ENCODE data around the gene BHMT.

Gene BHMT

GRCh38 chr5:79111387-79111959 is at the start of gene BHMT:
Gene BHMT, plus strand, starts transcription at chr5:79111809. Its CDS starts 77 bp downstream, at chr5:79111886.
- Mint-ChIP-seq H3K9me3 (no peaks in the 10 kb centered on the region), H3K4me3 (no peak within 1 kb of the TSS), H3K36me3 (no peaks in the 10 kb centered on the region), H3K27me3 (peaks cover 60% of the 10 kb centered on the region), H3K27ac (no peak within 1 kb of the TSS), H3K4me1 (no peaks in the 10 kb centered on the region)
- no peak for DNase-seq
- CTCF ChIA-PET = interaction anchor here (1.2 kb wide), 1 partner anchor 139 kb away, joined by 3 read pairs; no protein-coding TSS in a partner anchor

DNA sequence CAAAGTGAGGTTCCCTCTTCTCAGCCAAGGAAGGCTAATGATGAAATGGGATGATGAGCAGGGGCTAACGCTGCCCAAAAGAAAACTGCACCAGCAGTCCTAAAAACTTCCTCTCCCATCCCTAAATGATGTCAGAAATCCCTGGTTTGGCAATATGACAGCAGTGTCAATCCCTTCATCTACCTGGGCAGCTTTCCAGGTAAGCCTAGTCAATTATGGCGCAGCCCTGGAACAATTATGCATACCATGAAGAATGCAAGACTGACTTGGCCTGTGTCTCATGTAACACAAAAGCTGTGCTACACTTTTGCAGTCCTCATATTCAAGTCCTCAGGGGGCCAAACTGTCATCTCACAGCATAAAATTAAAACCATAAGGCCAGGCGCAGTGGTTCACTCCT is 49.2 kb upstream of the BHMT start:
- CTCF ChIA-PET = no interaction called here
- peaks cover 8% of the 10 kb centered on the region for H3K27me3 Mint-ChIP-seq
- H3K4me3 Mint-ChIP-seq = no peak overlapping the region
- no peaks in the 10 kb centered on the region for H3K4me1 Mint-ChIP-seq
- no peak for DNase-seq
- H3K27ac Mint-ChIP-seq = no peak overlapping the region
- no peaks in the 10 kb centered on the region for H3K9me3 Mint-ChIP-seq
- no peaks in the 10 kb centered on the region for H3K36me3 Mint-ChIP-seq

DNA sequence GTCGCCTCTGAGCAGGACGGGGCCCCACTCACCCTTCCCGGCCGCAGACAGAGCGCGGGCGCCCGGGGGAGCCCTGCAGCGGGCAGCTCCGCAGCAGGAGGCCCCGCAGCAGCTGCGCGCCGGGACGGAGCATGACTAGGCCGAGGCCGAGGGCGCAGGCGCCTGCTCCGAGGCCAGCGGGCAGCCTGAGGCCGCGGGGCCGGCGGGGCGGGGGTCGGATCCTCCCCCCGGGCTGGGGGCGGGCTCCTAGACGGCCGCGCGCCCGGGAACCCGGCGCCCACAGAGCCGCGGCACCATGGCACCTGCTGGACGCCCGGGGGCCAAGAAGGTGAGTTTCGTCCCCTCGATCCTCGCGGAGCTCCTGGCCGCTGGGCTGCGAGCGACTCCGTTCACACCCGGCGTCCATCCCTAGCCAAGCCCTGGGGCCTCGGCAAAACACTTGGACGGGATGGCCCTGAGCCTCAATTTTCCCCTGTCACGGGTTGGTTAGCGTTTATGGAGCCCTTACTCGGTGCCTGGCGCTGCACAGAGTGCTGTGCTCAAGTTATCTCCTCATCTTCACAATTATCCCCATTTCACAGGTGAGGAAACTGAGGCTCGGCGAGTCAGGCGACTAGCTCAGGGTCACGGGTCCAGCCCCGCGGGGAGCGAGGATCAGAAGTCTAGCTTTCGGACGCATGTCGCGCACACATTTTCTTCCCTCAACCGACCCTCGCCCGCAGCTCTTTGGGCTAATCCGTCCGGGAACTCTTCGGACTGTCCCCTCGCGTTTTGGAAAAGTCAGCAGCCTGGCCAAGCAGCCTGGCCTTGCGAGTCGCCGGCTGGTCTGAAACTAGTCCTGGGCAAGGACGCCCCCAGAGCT is 41.9 kb upstream of the BHMT start, which contains the start of the genes BHMT2 and DMGDH:
BHMT2 (plus strand) TSS at position 280 of the 862 bp plus-strand sequence; CDS start at position 296, 16 bp downstream.
DMGDH (minus strand) TSS at position 187 of the 862 bp plus-strand sequence; CDS start at position 133, 54 bp downstream.
- H3K4me1 Mint-ChIP-seq = no peaks in the 10 kb centered on the region
- H3K36me3 Mint-ChIP-seq = no peaks in the 10 kb centered on the region
- no peak within 1 kb of the TSS for H3K4me3 Mint-ChIP-seq
- CTCF ChIA-PET = no interaction called here
- H3K27ac Mint-ChIP-seq = no peak within 1 kb of the TSS
- DNase-seq = no peak
- H3K9me3 Mint-ChIP-seq = no peaks in the 10 kb centered on the region
- peaks cover 47% of the 10 kb centered on the region for H3K27me3 Mint-ChIP-seq

DNA sequence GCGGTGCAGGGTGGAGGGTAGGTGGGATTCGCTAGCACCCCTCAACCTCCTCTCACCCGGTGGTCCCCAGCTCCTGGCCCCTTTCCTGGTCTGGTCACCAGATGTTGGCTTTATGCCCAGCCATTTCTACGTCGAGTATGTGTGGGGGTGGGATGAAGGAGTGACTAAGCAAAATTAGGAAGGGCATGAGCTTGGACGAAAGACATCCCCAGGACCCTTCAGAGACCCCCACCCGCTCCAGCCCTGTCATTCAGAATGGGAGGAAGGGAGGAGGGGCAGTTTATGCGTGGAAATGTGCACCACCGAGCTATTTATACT is 41.3 kb upstream of the BHMT start:
- Mint-ChIP-seq H3K27ac (no peak overlapping the region), H3K27me3 (peaks cover 44% of the 10 kb centered on the region), H3K9me3 (no peaks in the 10 kb centered on the region), H3K36me3 (no peaks in the 10 kb centered on the region), H3K4me3 (no peak overlapping the region), H3K4me1 (no peaks in the 10 kb centered on the region)
- CTCF ChIA-PET = no interaction called here
- DNase-seq = no peak

- peaks cover 38% of the 10 kb centered on the region for H3K27me3 Mint-ChIP-seq
- H3K36me3 Mint-ChIP-seq = no peaks in the 10 kb centered on the region
- H3K27ac Mint-ChIP-seq = no peak overlapping the region
- DNase-seq = no peak
- no peaks in the 10 kb centered on the region for H3K9me3 Mint-ChIP-seq
- no peaks in the 10 kb centered on the region for H3K4me1 Mint-ChIP-seq
- CTCF ChIA-PET = interaction anchor here (1.6 kb wide), 1 partner anchor 48 kb away, joined by 4 read pairs; no protein-coding TSS in a partner anchor
- H3K4me3 Mint-ChIP-seq = no peak overlapping the region
Measured at GRCh38 chr5:79074641-79075040, 37.0 kb upstream of the BHMT start.

DNA sequence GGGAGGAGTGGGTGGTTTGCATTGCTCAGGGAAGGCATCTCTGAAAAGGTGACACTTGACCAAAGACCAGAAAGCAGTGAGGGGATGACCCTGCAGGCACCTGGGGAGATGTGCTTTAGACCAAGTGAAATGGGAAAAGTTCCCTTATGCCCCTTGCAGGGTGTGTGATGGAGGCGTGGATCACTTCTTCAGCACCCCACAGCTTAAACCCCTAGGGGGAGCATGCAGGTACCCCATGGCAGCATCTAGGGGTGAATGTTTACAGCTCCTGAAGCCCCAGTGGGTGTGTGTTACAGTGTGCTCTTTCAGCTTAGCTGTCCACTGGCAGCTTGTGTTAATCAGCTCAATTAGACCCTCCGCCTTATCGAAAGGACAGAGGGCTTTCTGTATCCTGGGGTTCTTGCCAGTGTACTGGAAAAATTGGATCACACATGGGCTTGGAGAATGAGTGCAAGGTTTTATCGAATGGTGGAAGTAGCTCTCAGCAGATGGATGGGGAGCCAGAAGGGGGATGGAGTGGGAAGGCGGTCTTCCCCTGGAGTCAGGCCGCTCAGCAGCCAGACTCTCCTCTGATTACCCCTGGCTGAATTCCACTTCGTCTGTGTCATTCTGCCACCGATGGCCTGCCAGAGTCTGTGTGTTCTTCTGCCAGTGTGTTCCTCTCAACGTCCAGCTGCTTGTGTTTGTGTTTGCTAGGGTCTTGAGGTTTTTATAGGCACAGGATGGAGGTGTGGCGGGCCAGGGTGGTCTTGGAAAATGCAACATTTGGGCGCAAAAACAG is 35.8 kb upstream of the BHMT start:
- Mint-ChIP-seq H3K4me1 (no peaks in the 10 kb centered on the region), H3K27ac (no peak overlapping the region), H3K9me3 (no peaks in the 10 kb centered on the region), H3K4me3 (no peak overlapping the region), H3K27me3 (peaks cover 29% of the 10 kb centered on the region), H3K36me3 (no peaks in the 10 kb centered on the region)
- no peak for DNase-seq
- CTCF ChIA-PET = interaction anchor here (1.0 to 1.7 kb wide), 4 partner anchors 49 to 176 kb away, joined by 4 read pairs; no protein-coding TSS in a partner anchor

DNA sequence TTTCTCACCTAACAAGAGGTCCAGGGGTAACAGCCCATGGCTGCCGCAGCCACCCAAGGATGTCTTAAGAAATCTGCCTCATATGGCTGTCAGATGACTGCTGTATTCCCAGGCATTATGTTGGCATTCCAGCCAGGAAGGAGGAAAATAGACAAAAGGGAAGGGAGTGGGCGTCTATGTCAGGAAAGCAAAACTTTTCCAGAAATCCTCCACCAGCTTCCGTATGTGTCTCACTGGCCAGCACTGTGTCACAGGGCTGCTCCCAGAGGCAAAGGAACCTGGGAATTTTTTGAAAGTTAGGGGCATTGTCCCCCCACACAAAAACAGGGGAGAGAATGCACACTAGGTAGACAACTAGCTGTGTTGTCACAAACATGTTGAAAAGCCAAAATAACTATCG is 34.8 kb upstream of the BHMT start:
- no peak overlapping the region for H3K27ac Mint-ChIP-seq
- H3K27me3 Mint-ChIP-seq = peaks cover 19% of the 10 kb centered on the region
- no peaks in the 10 kb centered on the region for H3K36me3 Mint-ChIP-seq
- no peak for DNase-seq
- no peak overlapping the region for H3K4me3 Mint-ChIP-seq
- no peaks in the 10 kb centered on the region for H3K4me1 Mint-ChIP-seq
- no peaks in the 10 kb centered on the region for H3K9me3 Mint-ChIP-seq
- CTCF ChIA-PET = interaction anchor here (1.7 kb wide), 1 partner anchor 55 kb away, joined by 4 read pairs; no protein-coding TSS in a partner anchor

GRCh38 chr5:79077680-79078365 is 33.8 kb upstream of the BHMT start:
- DNase-seq = no peak
- H3K27ac Mint-ChIP-seq = no peak overlapping the region
- H3K9me3 Mint-ChIP-seq = no peaks in the 10 kb centered on the region
- H3K27me3 Mint-ChIP-seq = peaks cover 11% of the 10 kb centered on the region
- no peaks in the 10 kb centered on the region for H3K4me1 Mint-ChIP-seq
- H3K36me3 Mint-ChIP-seq = no peaks in the 10 kb centered on the region
- CTCF ChIA-PET = no interaction called here
- no peak overlapping the region for H3K4me3 Mint-ChIP-seq

- CTCF ChIA-PET = no interaction called here
- Mint-ChIP-seq H3K36me3 (no peaks in the 10 kb centered on the region), H3K27ac (no peak overlapping the region), H3K9me3 (no peaks in the 10 kb centered on the region), H3K27me3 (peaks cover 8% of the 10 kb centered on the region), H3K4me1 (no peaks in the 10 kb centered on the region), H3K4me3 (no peak overlapping the region)
- DNase-seq = no peak
Measured at GRCh38 chr5:79080804-79081203, 30.8 kb upstream of the BHMT start.

- Mint-ChIP-seq H3K4me1 (no peaks in the 10 kb centered on the region), H3K36me3 (no peaks in the 10 kb centered on the region), H3K9me3 (no peaks in the 10 kb centered on the region), H3K27ac (no peak overlapping the region), H3K27me3 (peaks cover 4% of the 10 kb centered on the region), H3K4me3 (no peak overlapping the region)
- CTCF ChIA-PET = interaction anchor here (0.7 kb wide), 1 partner anchor 70 kb away, joined by 3 read pairs; no protein-coding TSS in a partner anchor
- DNase-seq = no peak
Measured at GRCh38 chr5:79081779-79082178, 29.8 kb upstream of the BHMT start.

- Mint-ChIP-seq H3K9me3 (no peaks in the 10 kb centered on the region), H3K27ac (no peak overlapping the region), H3K4me3 (no peak overlapping the region), H3K36me3 (no peaks in the 10 kb centered on the region), H3K27me3 (peaks cover 4% of the 10 kb centered on the region), H3K4me1 (no peaks in the 10 kb centered on the region)
- CTCF ChIA-PET = no interaction called here
- DNase-seq = no peak
Measured at GRCh38 chr5:79086116-79086515, 25.5 kb upstream of the BHMT start.

DNA sequence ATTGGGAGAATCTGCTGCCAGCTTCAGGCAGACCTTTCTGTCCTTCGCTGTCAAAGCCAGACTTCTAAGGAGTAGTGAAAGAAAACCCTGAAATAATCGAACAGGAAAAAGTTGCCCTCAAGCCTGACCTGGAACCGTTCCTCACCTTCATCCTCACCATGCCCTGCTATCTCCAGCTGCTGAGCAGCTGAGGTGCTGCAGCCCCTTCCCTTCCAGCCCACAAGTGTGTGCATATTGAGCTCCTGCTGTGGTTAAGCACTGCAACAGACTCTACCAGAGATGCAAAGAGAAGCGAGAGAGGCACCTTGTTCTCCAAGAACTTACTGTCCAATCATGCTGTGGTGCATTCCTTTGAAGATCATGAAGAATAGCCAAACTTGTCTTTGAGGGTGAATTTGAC is 23.1 kb upstream of the BHMT start:
- no peaks in the 10 kb centered on the region for H3K36me3 Mint-ChIP-seq
- H3K9me3 Mint-ChIP-seq = no peaks in the 10 kb centered on the region
- no peak overlapping the region for H3K4me3 Mint-ChIP-seq
- DNase-seq = no peak
- CTCF ChIA-PET = interaction anchor here (0.8 kb wide), 1 partner anchor 769 kb away, joined by 3 read pairs; no protein-coding TSS in a partner anchor
- H3K4me1 Mint-ChIP-seq = no peaks in the 10 kb centered on the region
- H3K27ac Mint-ChIP-seq = no peak overlapping the region
- H3K27me3 Mint-ChIP-seq = peaks cover 4% of the 10 kb centered on the region

GRCh38 chr5:79091064-79091463 is 20.5 kb upstream of the BHMT start:
- no peak overlapping the region for H3K4me3 Mint-ChIP-seq
- no peaks in the 10 kb centered on the region for H3K4me1 Mint-ChIP-seq
- no peaks in the 10 kb centered on the region for H3K9me3 Mint-ChIP-seq
- DNase-seq = no peak
- H3K27ac Mint-ChIP-seq = no peak overlapping the region
- no peaks in the 10 kb centered on the region for H3K36me3 Mint-ChIP-seq
- H3K27me3 Mint-ChIP-seq = peaks cover 4% of the 10 kb centered on the region
- CTCF ChIA-PET = no interaction called here

GRCh38 chr5:79093762-79094161 is 17.8 kb upstream of the BHMT start:
- H3K4me3 Mint-ChIP-seq = no peak overlapping the region
- CTCF ChIA-PET = no interaction called here
- H3K27me3 Mint-ChIP-seq = peaks cover 4% of the 10 kb centered on the region
- DNase-seq = no peak
- H3K27ac Mint-ChIP-seq = no peak overlapping the region
- no peaks in the 10 kb centered on the region for H3K4me1 Mint-ChIP-seq
- H3K9me3 Mint-ChIP-seq = no peaks in the 10 kb centered on the region
- H3K36me3 Mint-ChIP-seq = no peaks in the 10 kb centered on the region
